Right ventricle myocardium inferior (tissue), 1 donor: ENCODE measurements around the gene MIPEP. TPM values are rescaled to one million over a fixed set of nuclear protein-coding genes. Genes with fewer than 3 reads are reported as not detected.
A peak's percentile ranks its signal among the peaks of the same experiment; 100 is the strongest.
"Not testable (repeated sequence)": the region's sequence is repeated elsewhere in the genome, so short reads cannot be mapped to it uniquely, and the experiment has no call there.

Source experiments
- ATAC-seq: fragments of 200-7000 bp; cut with Tn5 transposase; one replicate; pipeline ENCODE4 v1.9.1; 2020; ENCODE audit warnings: mild to moderate bottlenecking, moderate library complexity
- DNase-seq: peaks from one replicate; pipeline ENCODE4 v3.0.0; 2021; ENCODE audit errors: missing footprints
- intact Hi-C: fragments of 100-400 bp; cut with DNase I; formaldehyde crosslinking; loops from one replicate; pipeline ENCODE4 v1.11.0; 2022
- long read RNA-seq: library from polyadenylated mRNA; unstranded; transcript quantifications from one replicate; pipeline ENCODE4 v2.0.0, GENCODE V29; 2021
- total RNA-seq: library from RNA; stranded (reverse); fragmentation: NEBNext Ultra II Directional; extraction: Animal tissue kit (Norgen Biotek cat#: 25700); gene quantifications from one replicate; pipeline ENCODE4 v1.2.1, GENCODE V29; 2021
- donor health status: DM: no; HTN: yes; CAD: no; lungs with severe emphysema.

Gene MIPEP
- total RNA-seq = 37.7 TPM
- long read RNA-seq, transcript MIPEP-201 (19 exons, 2,400 nt) = major isoform, 13 of 18 reads
- long read RNA-seq, partial matches to known transcripts = 2 of 18 reads
- long read RNA-seq, other reads (novel, unspliced or antisense) = 1 of 18 reads

DNA sequence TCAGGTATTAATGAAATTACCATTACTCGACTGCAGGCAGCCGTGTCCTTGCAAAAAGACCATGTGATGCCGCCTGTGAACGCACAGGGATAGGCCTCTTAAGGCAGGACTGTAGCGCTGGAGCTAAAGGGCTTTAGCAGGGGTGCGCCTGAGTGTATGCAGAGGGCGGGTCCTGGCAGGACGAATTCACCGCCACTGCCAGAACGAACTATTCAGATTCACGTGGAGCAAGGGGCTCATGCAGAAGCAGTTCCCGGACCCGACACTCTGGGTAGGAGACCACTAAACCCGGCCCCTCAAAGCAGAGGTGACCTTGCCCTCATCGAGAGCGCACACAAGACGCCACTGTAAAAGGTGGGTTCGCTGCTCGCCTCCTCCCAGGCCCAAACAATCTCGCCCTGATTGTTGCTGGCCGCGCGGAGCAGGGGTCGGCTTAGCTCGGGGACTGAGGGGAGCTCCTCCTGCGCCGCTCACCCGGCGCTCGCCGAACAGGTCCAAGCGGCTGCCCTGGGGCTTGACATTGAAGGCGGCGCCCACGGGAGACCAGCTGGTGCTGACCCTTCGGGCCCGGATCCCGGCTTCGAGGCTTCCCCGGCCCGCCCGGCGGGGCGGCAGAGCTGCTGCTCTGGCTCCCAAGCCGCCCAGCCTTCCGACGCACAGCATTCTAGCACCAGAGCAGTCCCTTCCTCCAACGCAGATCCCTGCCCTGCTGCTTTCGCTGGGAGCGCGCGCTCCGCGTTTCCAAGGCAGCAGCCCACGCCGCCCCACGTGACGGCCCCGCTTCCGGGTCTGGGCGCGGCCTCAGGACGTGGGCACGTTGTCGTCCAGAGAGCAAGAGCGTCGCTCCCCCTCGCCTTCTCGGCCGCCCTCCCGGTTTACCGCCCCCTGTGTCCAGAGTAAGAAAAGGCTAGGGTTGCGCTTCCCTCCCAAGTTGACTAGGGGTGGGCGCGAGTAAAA, at the start of gene MIPEP:
TSS of gene MIPEP (minus strand) at position 743 of the 957 bp plus-strand sequence. CDS start at position 663, 80 bp downstream.
- ATAC-seq (peak; percentile 99), DNase-seq (peak; percentile 96)
- intact Hi-C loops = loop anchor here (5.0 kb wide), 1 partner anchor 312 kb away; no protein-coding TSS in a partner anchor

DNA sequence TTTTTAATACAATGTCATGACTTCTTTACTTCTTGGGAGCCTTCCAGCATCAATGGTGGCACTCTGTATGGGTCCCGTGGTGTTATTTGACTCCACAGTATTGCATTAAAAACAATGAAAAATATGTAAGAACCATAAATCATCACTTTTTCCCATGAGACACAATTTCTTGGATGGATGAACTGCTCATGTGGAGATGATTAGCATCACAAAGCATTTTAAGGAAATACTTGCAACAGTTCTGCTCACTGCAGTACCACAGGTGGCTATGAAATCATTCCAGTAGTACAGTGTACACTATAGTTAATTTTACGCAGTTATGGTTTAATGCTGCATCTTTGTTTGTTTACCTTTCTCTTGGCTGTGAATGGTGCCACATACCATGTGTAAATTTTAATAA, 45.3 kb upstream of the MIPEP start:
- intact Hi-C loops = no loop called here
- no peak for DNase-seq
- ATAC-seq = no peak

DNA sequence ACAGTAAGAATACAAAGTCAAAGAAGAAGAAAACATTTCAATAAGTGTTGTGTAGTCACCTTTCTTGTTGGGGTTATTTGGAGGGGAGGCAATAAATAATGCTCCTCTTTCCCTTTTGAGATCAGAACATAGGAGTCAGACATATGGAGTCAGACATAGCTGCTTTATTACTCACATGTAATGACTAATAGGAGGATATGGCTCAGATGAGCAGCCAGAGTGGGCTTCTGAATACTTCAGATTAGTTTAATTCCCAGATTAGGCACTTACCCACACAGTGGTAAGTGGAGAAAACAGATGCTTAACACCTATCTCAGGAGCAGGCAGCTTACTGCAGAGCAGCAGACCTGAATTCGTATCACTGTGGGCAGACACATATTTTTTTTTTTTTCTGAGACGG, 39.8 kb upstream of the MIPEP start:
- intact Hi-C loops = no loop called here
- DNase-seq (no peak), ATAC-seq (no peak)

DNA sequence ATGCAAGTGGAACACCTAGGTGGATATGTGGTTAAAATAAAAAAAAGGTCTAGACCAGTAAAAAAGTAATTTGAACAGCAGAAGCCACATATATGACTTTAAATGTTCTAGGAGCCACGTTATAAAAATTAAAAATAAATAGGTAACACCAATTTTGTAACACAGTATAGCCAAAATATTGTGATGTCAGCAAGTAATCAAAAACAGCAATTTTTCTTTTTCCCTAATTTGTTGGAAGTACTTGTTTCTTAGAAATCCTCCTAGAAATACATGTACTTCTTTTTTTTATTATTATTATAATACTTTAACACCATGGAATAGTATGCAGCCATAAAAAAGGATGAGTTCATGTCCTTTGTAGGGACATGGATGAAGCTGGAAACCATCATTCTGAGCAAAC, 33.8 kb upstream of the MIPEP start:
- intact Hi-C loops = loop anchor here (2.0 kb wide), 1 partner anchor 298 kb away; no protein-coding TSS in a partner anchor
- no peak for ATAC-seq
- DNase-seq = no peak

DNA sequence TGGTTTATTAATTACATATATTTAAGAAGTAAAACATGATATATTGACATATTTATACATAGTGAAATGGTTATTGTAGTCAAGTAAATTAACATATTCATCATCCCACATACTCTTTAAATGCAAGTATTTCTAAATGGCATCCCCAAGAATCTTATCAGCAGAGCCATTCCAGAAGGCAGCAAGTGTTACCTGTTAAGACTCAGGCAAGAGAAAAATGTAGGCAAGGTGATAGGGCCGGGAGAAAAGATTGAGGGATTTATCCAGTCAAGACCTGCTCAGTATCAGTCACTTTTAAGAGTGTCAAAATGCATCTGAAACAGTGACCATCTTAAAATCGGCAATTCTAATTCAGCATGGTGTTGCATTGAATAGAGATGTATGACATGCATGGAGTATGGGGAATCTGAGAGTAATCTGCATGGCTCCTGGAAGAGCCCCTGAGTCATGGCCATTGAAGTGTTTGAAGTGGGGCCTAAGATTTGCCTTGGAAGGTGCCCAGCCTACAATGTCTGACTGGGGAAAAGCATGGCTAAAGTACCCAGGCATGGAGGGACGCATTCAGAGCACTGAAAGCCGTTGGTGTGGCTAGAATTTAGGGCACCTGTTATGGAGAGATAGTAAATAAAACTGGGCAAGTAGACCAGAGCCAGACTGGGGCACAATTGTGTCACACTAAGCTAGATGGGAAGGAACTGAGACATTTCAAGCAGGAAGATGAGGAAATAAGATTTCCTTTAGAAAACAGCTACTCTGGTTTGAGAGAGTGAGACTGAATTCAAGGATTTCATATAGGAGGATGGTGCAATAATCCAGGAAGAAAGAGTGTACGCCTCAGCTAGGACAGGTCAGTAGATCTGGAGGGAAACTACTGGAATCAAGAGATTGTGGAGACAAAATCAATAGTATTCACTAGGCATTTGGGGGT, 33.1 kb upstream of the MIPEP start:
- intact Hi-C loops = loop anchor here (2.0 kb wide), 1 partner anchor 299 kb away; no protein-coding TSS in a partner anchor
- no peak for ATAC-seq
- no peak for DNase-seq

DNA sequence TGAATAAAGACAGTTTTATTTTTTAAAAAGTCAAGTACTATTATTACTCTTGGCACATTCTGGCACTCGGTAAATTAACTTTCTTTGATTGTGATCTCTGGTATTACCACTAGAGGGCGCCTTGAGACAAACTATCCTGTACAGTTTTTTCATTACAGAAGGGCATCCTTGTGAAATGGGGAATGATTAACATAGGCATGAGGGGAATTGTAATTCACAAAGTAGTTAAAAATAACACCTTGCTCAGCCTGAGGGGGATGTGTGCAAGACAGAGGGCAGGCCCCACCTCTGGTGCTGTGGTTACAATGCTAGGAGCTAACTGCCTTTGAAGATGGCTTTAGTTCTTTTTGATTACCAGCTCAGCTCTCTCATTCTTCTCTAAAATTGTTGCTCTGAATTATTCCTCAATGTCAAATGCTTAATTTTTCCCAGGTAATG, 32.3 kb upstream of the MIPEP start:
- no peak for ATAC-seq
- no peak for DNase-seq
- intact Hi-C loops = no loop called here

DNA sequence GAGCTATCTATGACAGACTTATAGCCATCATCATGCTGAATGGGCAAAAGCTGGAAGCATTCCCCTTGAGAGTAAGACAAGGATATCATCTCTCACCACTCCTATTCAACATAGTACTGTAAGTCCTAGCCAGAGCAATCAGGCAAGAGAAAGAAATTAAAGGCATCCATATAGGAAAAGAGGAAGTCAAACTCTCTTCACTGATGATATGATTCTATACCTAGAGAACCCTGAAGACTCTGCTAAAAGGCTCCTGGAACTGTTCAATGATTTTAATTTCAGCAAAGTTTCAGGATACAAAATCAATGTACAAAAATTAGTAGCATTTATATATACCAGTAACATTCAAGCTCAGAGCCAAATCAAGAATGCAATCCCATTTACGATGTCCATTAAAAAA, 29.8 kb upstream of the MIPEP start:
- intact Hi-C loops = no loop called here
- DNase-seq (no peak), ATAC-seq (no peak)

DNA sequence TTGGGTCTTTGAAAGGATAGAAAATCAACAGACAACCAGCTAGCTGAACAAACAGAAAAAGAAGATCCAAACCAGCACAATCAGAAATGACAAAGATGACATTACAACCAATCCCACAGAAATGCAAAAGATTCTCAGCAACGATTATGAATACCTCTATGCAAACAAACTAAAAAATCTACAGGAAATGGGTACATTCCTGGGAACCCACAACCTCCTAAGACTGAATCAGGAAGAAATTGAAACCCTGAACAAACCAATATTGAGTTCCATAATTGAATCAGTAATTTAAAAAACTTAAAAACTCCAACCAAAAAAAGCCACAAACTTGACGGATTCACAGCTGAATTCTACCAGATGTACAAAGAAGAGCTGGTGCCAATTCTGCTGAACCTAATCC, 29.0 kb upstream of the MIPEP start:
- ATAC-seq = no peak
- intact Hi-C loops = no loop called here
- DNase-seq = no peak

DNA sequence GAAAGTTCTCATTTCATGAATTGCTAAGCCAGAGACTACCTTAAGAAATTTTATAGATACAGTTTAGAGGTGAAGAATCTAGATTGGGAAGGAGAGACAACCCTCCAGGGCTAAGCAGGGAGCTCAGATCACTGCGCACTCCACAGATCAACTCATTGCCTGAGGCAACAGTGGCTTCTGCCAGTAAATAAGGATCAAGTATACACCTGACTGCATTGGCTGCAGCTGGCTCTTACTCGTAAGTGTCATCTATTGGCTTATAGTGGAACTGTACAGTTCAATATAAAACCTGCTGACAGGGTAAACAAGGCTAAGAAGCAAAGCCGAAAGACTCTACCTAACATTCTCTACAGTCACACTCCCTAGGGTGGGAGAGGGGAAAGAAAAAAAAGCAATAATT, 26.1 kb upstream of the MIPEP start:
- intact Hi-C loops = no loop called here
- ATAC-seq = no peak
- DNase-seq = no peak

DNA sequence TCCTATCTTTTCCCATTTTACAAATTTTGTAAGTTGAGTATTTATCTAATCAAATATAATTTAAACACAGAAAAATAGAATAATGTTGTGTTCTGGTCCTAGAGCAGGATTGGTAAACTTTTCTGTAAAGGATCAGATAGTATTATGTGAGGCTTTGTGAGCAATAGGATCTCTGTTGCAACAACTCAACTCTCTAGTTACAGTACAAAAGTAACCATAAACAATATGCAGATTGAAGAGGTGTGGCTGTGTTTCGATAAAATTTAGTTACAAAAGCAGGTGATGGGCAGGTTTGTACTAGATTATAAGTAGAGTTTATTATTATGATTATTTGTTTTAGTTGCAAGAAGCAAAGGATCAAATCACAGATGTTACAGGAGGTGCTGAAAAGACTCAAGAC, 23.3 kb upstream of the MIPEP start:
- no peak for ATAC-seq
- intact Hi-C loops = no loop called here
- no peak for DNase-seq

DNA sequence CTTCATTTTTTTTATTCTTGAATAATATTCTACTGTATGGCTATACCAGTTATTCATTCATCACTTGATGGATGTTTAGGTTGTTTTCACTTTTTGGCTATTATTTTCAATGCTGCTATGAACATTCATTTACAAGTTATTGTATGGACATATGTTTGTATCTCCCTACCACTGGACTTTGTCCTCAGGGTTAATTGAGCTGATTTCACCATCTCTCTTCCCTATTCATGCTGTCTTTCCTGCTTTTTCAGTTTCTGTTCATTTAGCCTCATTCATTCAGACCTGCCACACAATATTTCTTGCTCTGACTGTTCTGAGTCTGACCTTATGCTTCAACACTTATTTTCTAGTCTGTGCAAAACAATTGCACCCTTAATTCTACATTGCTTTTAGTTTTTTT, 20.4 kb upstream of the MIPEP start:
- intact Hi-C loops = no loop called here

DNA sequence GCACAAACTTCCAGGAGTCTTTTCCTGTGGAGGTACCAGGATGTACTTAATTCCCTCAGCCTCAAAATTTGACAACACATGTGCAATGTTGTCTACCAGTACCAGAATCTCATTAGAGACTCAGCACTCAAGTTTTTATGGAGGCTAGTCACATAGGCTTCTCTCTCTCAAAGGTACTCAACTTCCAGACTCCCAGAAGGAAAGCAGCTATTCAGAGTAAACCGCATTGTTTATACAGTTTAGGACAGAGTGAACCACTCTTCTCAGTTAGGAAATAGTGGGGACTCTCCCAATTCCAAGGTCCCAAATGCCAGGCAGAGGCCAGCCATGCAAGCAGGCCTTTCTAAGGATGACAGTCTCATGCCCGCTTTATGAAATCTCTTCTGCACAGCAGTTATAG, 16.6 kb upstream of the MIPEP start:
- intact Hi-C loops = no loop called here
- DNase-seq (no peak), ATAC-seq (no peak)

More for the DNA sequence above, 20.4 kb upstream of the MIPEP start:
- DNase-seq (no peak), ATAC-seq (no peak)

DNA sequence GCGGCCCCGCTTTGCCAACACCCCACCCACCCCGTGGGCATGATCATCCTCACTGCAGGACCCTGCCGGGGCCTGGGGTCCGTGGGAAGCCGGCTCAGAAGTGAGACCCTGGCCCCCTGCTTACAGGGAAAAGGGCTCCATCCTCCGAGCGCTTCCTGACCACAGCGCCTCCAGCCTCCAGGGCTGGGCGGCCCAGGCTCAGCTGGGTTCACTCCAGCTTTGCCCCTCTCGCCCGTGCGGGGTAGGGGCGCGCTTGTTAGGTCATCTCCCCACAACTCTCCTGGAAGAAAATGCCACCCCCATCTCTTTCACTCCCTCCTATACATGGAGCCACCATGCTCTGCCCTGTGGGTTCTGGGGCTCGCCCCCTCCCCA, 14.7 kb upstream of the MIPEP start:
- DNase-seq (no peak), ATAC-seq (peak; percentile 37)
- intact Hi-C loops = no loop called here

DNA sequence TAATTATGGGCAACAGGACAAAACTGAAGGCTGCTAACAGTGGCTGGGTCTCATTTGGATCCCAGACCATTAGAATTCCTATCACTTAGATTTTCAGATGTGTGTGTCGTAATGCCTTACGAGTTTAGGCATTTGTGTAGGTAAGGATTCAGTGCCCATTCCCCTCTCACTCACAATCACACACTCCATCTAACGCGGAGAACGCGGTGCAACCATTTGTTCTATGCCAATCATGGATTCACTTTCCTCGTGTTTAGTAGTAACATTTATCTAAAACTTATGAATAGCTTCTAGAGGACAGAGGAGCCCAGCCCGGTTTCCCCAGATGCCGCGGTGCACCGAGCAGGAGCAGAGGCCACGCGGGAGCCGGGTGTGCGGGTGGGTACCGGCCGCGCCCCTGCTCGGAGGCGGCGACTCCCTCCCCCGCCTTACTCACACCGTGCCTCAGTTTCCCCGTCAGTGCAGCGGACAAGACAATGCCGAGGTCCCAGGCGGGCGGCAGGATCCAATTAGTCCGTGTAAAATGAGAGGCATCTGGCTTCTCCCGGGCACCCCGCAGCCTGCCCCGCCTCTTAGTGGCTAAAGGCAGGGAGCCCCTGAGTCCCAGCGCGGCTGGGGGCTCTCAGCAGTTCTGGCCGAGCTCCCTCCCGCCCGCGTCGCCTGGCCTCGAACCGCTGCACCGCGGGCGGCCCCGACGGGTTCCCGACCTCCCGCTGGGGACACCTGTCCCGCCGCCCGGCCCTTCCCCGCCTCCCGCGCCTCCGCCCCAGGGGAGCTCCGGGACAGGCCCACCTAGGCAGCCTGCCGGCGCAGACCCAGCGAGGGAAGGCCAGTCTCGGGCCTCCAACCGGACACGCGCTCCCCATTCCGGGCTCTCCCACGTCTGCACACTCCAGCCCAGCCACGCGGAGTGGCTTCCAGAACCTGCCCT, 14.0 kb upstream of the MIPEP start:
- ATAC-seq = peak; percentile 16
- peak; percentile 56 for DNase-seq
- intact Hi-C loops = no loop called here

DNA sequence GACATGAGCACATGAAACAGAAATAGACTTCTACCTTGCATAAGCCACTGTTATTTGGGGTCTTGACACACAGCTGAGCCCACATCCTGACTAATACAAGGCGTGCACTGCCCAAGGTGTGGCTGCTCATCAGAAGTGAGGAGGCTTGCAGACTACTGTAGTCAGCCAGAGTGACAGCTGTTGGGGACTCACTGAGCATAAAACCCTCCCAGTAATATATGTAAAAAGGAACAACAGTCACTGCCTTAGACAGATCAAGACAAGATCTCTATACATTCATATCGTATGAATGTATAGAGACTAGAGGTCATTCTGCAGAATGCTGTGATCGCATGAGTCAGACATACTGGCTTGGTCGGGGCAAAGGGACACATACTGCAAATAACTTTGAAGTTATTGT, 12.2 kb upstream of the MIPEP start:
- ATAC-seq = no peak
- intact Hi-C loops = no loop called here

DNA sequence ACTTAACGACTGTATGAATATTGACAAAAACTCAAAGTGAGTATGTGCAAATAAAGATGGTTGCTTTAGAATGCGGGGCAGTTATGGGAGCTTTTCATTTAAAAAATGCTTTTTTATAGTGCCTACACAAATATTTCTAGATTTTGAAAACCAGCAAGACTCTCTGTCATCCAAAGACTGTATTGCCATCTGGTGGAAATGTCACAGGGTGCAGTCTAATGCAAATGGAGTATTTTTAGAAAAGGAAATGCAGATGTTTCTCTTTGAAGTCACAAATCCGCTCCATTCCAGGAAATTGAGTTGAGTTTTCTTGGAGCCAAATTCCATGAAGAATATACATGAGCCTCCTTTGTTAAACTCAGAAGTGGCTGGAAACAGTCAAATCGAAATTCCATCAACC, 10.4 kb upstream of the MIPEP start:
- DNase-seq (no peak), ATAC-seq (no peak)
- intact Hi-C loops = no loop called here

More for the DNA sequence above, 12.2 kb upstream of the MIPEP start:
- DNase-seq = no peak

DNA sequence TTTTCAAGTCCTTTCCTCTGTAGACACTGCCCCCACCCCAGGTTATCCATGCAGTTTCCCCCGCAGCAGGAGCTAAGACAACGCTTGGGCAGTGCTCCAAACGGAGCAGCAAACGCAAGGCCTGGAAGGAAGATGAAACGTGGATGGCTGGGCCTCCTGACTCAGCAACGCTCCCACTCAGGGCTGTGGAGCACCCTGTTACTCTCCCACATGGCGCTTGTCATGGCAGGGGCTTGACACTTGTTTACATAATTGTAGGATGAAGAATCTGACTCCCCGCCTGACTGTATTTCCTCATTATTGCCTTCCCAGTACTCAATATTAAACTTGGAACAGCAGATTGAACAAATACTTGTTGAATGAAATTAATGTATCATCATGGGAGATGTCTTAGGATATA, 8.9 kb upstream of the MIPEP start:
- ATAC-seq = no peak
- DNase-seq = no peak
- intact Hi-C loops = no loop called here

DNA sequence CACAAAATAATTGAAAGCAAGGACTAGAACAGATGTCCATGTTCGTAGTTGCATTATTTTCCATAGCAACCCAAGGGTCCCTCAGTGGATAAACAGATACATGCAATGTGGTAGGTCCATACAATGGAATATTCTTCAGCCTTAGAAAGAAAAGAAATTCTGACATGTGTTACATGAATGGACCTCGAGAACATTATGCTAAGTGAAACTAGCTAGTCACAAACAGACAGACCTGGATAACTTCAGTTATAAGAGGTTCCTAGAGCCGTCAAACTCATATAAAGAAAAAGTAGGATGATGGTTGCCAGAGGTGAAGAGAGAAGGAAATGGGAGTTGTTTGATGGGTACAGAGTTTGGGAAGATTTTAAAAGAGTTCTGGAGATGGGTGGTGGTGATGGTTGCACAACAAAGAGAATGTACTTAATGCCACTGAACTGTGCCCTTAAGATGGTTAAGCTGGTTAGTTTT, 8.3 kb upstream of the MIPEP start, which contains the start of gene C1QTNF9B:
TSS of gene C1QTNF9B (minus strand) at position 51 of the 468 bp plus-strand sequence.
- ATAC-seq, intact Hi-C loops, DNase-seq: not testable (repeated sequence)
